IMR-90 (cell line): Measurements from ENCODE around the gene FFAR2. TPM values are rescaled to one million over a fixed set of nuclear protein-coding genes. Genes with fewer than 3 reads are reported as not detected.

ENCODE experiments used
- ATAC-seq: fragments of 200-7000 bp; cut with Tn5 transposase; 2 replicates; pipeline ENCODE4 v1.9.1; 2020; ENCODE audit warnings: low read depth, mild to moderate bottlenecking, moderate library complexity
- BruUV-seq: library from RNA; stranded (reverse); fragments of 400-500 nt; replicated peaks from 2 replicates; lab custom pipeline; 2021; lab: Mats Ljungman, UMichigan
- CTCF ChIA-PET: fragments of 300-600 bp; formaldehyde crosslinking; extraction: SDS; loops from one replicate; lab custom pipeline; 2021; ENCODE audit warnings: antibody characterized with exemption; lab: Yijun Ruan, JAX
- POLR2A ChIA-PET: fragments of 300-600 bp; sonication (Branson Sonifier 250); formaldehyde crosslinking; loops from one replicate; lab custom pipeline; 2022; ENCODE audit warnings: antibody characterized with exemption; ENCODE audit not compliant: unreplicated experiment; lab: Charles Lee
- DNase-seq: peaks from one replicate; pipeline ENCODE4 v3.0.0; 2013
- H2AFZ ChIP-seq: replicated peaks from 2 replicates; pipeline ENCODE3; 2013; ENCODE audit warnings: low read length, mild to moderate bottlenecking; ENCODE audit not compliant: poor library complexity
- H2AK5ac ChIP-seq: 2 replicates; pipeline ENCODE4 v1.6.1; 2013; ENCODE audit warnings: low read depth, low read length, inconsistent platforms
- H2AK9ac ChIP-seq: replicated peaks from 2 replicates; pipeline ENCODE3; 2013; ENCODE audit warnings: mild to moderate bottlenecking, low read depth, low read length, moderate library complexity; ENCODE audit not compliant: poor library complexity
- H2BK120ac ChIP-seq: 2 replicates; pipeline ENCODE4 v1.6.1; 2013; ENCODE audit warnings: low read depth, low read length, inconsistent platforms
- H2BK15ac ChIP-seq: 3 replicates; pipeline ENCODE4 v1.6.1; 2013; ENCODE audit warnings: low read depth, low read length, inconsistent platforms
- H2BK20ac ChIP-seq: 2 replicates; pipeline ENCODE4 v1.6.1; 2013; ENCODE audit warnings: low read depth, mild to moderate bottlenecking, inconsistent platforms, low read length, moderate library complexity
- H2BK5ac ChIP-seq: 2 replicates; pipeline ENCODE4 v1.6.1; 2013; ENCODE audit warnings: mild to moderate bottlenecking, low read depth, low read length, inconsistent platforms; ENCODE audit not compliant: poor library complexity, severe bottlenecking
- H3K14ac ChIP-seq: replicated peaks from 2 replicates; pipeline ENCODE4 v1.6.1; 2013; ENCODE audit warnings: low read depth, low read length, inconsistent platforms
- H3K18ac ChIP-seq: 2 replicates; pipeline ENCODE4 v1.6.1; 2013; ENCODE audit warnings: low read depth, low read length, control low read depth
- H3K23ac ChIP-seq: 2 replicates; pipeline ENCODE4 v1.6.1; 2013; ENCODE audit warnings: low read depth, low read length, inconsistent platforms
- H3K27ac ChIP-seq: 2 replicates; pipeline ENCODE4 v1.5.1; 2013; ENCODE audit warnings: mild to moderate bottlenecking, control low read depth, low read length; ENCODE audit not compliant: insufficient read depth
- H3K27me3 ChIP-seq: 2 replicates; pipeline ENCODE4 v1.6.1; 2013; ENCODE audit warnings: low read length; ENCODE audit not compliant: control insufficient read depth, insufficient read depth
- H3K36me3 ChIP-seq: 2 replicates; pipeline ENCODE4 v1.6.1; 2013; ENCODE audit warnings: low read length, mixed read lengths; ENCODE audit not compliant: control insufficient read depth, insufficient read depth
- H3K4ac ChIP-seq: 2 replicates; pipeline ENCODE4 v1.6.1; 2013; ENCODE audit warnings: low read depth, low read length, inconsistent platforms
- H3K4me1 ChIP-seq: 2 replicates; pipeline ENCODE4 v1.6.1; 2013; ENCODE audit warnings: low read length, mixed read lengths; ENCODE audit not compliant: control insufficient read depth, insufficient read depth
- H3K4me2 ChIP-seq: 2 replicates; pipeline ENCODE4 v1.6.1; 2013; ENCODE audit warnings: low read depth, mild to moderate bottlenecking, control low read depth, low read length, moderate library complexity
- H3K4me3 ChIP-seq: 2 replicates; pipeline ENCODE4 v1.5.1; 2013; ENCODE audit warnings: low read depth, mild to moderate bottlenecking, control low read depth, low read length, moderate library complexity; ENCODE audit not compliant: insufficient read depth
- H3K56ac ChIP-seq: 2 replicates; pipeline ENCODE4 v1.6.1; 2013; ENCODE audit warnings: low read length, inconsistent platforms; ENCODE audit not compliant: insufficient read depth; ENCODE audit errors: extremely low read depth
- H3K79me1 ChIP-seq, 2 experiments: 2 replicates each; pipeline ENCODE4 v1.6.1; 2013; ENCODE audit warnings: low read length in 2 of 2, inconsistent platforms in 1 of 2, low read depth in 1 of 2
- H3K9ac ChIP-seq: 2 replicates; pipeline ENCODE4 v1.6.1; 2013; ENCODE audit warnings: low read depth, low read length, control low read depth
- H3K9me1 ChIP-seq: 2 replicates; pipeline ENCODE4 v1.6.1; 2013; ENCODE audit warnings: low read length, inconsistent platforms; ENCODE audit not compliant: insufficient read depth
- H3K9me3 ChIP-seq: 2 replicates; pipeline ENCODE4 v1.6.1; 2013; ENCODE audit warnings: low read length; ENCODE audit not compliant: control insufficient read depth, insufficient read depth
- H4K20me1 ChIP-seq: 2 replicates; pipeline ENCODE4 v1.6.1; 2013; ENCODE audit warnings: low read length, inconsistent platforms; ENCODE audit not compliant: insufficient read depth
- H4K5ac ChIP-seq: 2 replicates; pipeline ENCODE4 v1.6.1; 2013; ENCODE audit warnings: mild to moderate bottlenecking, low read depth, low read length, control low read depth
- H4K8ac ChIP-seq, 2 experiments: 2 replicates each; pipeline ENCODE4 v1.6.1; 2013; ENCODE audit warnings: low read depth in 2 of 2, low read length in 2 of 2, control low read depth in 1 of 2, inconsistent platforms in 1 of 2
- H4K91ac ChIP-seq: 2 replicates; pipeline ENCODE4 v1.6.1; 2013; ENCODE audit warnings: low read depth, low read length, inconsistent platforms; ENCODE audit not compliant: insufficient read depth
- FOS ChIP-seq: fragments of 150-350 bp; IDR thresholded peaks from 2 replicates; pipeline ENCODE4 v1.6.1; 2016; ENCODE audit warnings: low read depth, low read length
- MAFK ChIP-seq: IDR thresholded peaks from 2 replicates; pipeline ENCODE4 v1.6.1; 2012; ENCODE audit warnings: low read depth, low read length, improper control_type of control experiment
- MAZ ChIP-seq: IDR thresholded peaks from 2 replicates; pipeline ENCODE4 v1.6.1; 2012; ENCODE audit warnings: low read depth, mild to moderate bottlenecking, low read length, improper control_type of control experiment, moderate library complexity, borderline replicate concordance
- NFE2L2 ChIP-seq: fragments of 150-350 bp; IDR thresholded peaks from 2 replicates; pipeline ENCODE4 v1.6.1; 2016; ENCODE audit warnings: low read depth, mild to moderate bottlenecking, low read length
- RCOR1 ChIP-seq: IDR thresholded peaks from 2 replicates; pipeline ENCODE4 v1.6.1; 2012; ENCODE audit warnings: mild to moderate bottlenecking, low read length, improper control_type of control experiment; ENCODE audit not compliant: insufficient replicate concordance
- WGBS, 2 experiments: methylation state at CpG; one replicate each; pipeline versions ENCODE4 v1.1.5 to v1.1.7; 2013; ENCODE audit warnings: missing lambda C conversion rate in 2 of 2; ENCODE audit not compliant: insufficient read length in 1 of 2; ENCODE audit errors: extremely low coverage in 2 of 2; 5-methylcytosine and 5-hydroxymethylcytosine counted together
- dilution Hi-C: fragments of 300-500 bp; cut with HindIII; formaldehyde crosslinking; loops from one replicate; pipeline ENCODE4 v1.14.3; 2018; ENCODE audit warnings: low sequenced_read_pairs; ENCODE audit not compliant: unreplicated experiment
- in situ Hi-C: fragments of 300-500 bp; cut with MboI; formaldehyde crosslinking; loops from 3 replicates; pipeline ENCODE4 v1.14.3; 2019; ENCODE audit warnings: low sequenced_read_pairs, inconsistent platforms, mixed read lengths
- intact Hi-C: fragments of 100-400 bp; cut with micrococcal nuclease; formaldehyde crosslinking; loops from 2 replicates; pipeline ENCODE4 v1.10.0; 2022
- polyA plus RNA-seq, 3 experiments: library from polyadenylated mRNA; depleted of rRNA; stranded (reverse); fragments of >200 nt; gene quantifications; 2 replicates each; pipeline ENCODE4 v1.2.3, GENCODE V29; 2012; ENCODE audit warnings: low replicate concordance in 1 of 3
- total RNA-seq: library from RNA; depleted of rRNA; stranded (reverse); fragments of >200 nt; gene quantifications from 2 replicates; pipeline ENCODE4 v1.2.3, GENCODE V29; 2012
- TF ChIP-seq, protein P1 (sequence below): fragments of 150-350 bp; IDR thresholded peaks from 2 replicates; pipeline ENCODE4 v1.6.1; 2017; ENCODE audit warnings: mild to moderate bottlenecking, antibody characterized with exemption, low read length, low read depth

FFAR2 gene
- total and polyA plus RNA-seq, 2 of the 4 experiments (the other 2 are of a cell fraction) = not detected

GRCh38 chr19:35410487-35410886 lies 37.6 kb upstream of the FFAR2 start:
- H2AFZ ChIP-seq = no peak overlapping the region
- ChIA-PET POLR2A (no interaction called here), CTCF (no interaction called here)
- H4K20me1 ChIP-seq = no peaks in the 10 kb centered on the region
- H2AK9ac ChIP-seq = no peak overlapping the region
- no peak overlapping the region for H3K4ac ChIP-seq
- no peak overlapping the region for H2BK120ac ChIP-seq
- no peak overlapping the region for H3K4me2 ChIP-seq
- no peak overlapping the region for H4K8ac ChIP-seq
- no peak overlapping the region for H3K18ac ChIP-seq
- H3K9ac ChIP-seq = no peak overlapping the region
- H3K4me1 ChIP-seq = no peaks in the 10 kb centered on the region
- H2BK5ac ChIP-seq = no peak overlapping the region
- no peak overlapping the region for H2AK5ac ChIP-seq
- peaks cover 2% of the 10 kb centered on the region; the same call in 1 of the 2 replicates for H3K27me3 ChIP-seq
- H3K9me1 ChIP-seq = no peaks in the 10 kb centered on the region
- BruUV-seq = no TSS peak
- ATAC-seq (no peak), DNase-seq (no peak)
- intact Hi-C loops (no loop called here), in situ Hi-C loops (no loop called here), dilution Hi-C loops (no loop called here)
- no peak overlapping the region for H2BK15ac ChIP-seq
- H3K27ac ChIP-seq = no peak overlapping the region
- WGBS, 2 experiments = no CpG with 5 or more reads among the region's 5 CpGs
- no peak for TF ChIP-seq MAFK
- TF ChIP-seq MAZ = no peak
- no peak for TF ChIP-seq NFE2L2
- TF ChIP-seq, protein P1, sequence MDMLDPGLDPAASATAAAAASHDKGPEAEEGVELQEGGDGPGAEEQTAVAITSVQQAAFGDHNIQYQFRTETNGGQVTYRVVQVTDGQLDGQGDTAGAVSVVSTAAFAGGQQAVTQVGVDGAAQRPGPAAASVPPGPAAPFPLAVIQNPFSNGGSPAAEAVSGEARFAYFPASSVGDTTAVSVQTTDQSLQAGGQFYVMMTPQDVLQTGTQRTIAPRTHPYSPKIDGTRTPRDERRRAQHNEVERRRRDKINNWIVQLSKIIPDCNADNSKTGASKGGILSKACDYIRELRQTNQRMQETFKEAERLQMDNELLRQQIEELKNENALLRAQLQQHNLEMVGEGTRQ = no peak
- TF ChIP-seq RCOR1 = no peak
- no peak for TF ChIP-seq FOS
- no peak overlapping the region for H3K23ac ChIP-seq
- no peak overlapping the region for H3K56ac ChIP-seq
- no peaks in the 10 kb centered on the region for H3K36me3 ChIP-seq
- no peak overlapping the region for H4K5ac ChIP-seq
- no peak overlapping the region for H2BK20ac ChIP-seq
- H3K79me1 ChIP-seq = no peaks in the 10 kb centered on the region
- H3K9me3 ChIP-seq = no peaks in the 10 kb centered on the region
- no peak overlapping the region for H3K14ac ChIP-seq
- H4K91ac ChIP-seq = no peak overlapping the region
- H3K4me3 ChIP-seq = no peak overlapping the region
